ENCODE data around the gene UNC5CL. TPM values are rescaled to one million over a fixed set of nuclear protein-coding genes. Genes with fewer than 3 reads are reported as not detected.

UNC5CL gene
- total and polyA plus RNA-seq, 2 of the 8 experiments (the other 6 are each of a cell fraction or from before 2014, with no cell fraction given): 1.3 to 1.7 TPM

DNA sequence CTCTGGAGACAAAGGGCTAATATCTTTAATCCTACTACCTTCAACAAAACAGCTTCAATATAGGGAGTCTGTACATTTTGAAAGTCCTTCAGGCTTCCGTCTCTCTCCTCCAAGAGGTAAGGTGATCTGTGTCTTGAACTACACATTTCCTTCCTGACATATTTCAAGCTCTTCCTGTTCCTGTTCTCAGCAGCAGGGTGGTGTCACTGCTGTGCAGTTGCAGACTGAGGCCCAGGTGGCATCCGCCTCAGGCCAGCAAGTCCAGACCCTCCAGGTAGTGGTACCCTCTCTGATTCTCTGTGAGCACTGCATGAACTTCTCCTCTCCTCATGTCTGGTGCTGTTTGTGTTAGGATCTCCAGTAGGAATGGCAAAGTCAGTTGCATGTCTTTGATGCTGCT, 41.6 kb upstream of the UNC5CL start:
- WGBS, 2 experiments (ENCODE audit: extremely low coverage in 1 of 2, insufficient coverage in 1 of 2, insufficient read length in 1 of 2, insufficient replicate concordance in 2 of 2, low coverage in 1 of 2, low lambda C conversion rate in 2 of 2, missing lambda C conversion rate in 1 of 2): 78% methylated on average over 2 of the region's 2 CpGs; no CpG with 5 or more reads in 1 of the 2 experiments
- ChIA-PET POLR2A (ENCODE audit: partially characterized antibody) (no interaction called here), CTCF (ENCODE audit: partially characterized antibody) (no interaction called here)
- Histone ChIP-seq H2BK15ac (ENCODE audit: low read length) (no peak overlapping the region), H3K14ac (ENCODE audit: insufficient read length) (no peak overlapping the region), H3K36me3 (ENCODE audit: control insufficient read depth in 2 of 4, insufficient read depth in 4 of 4, low read length in 3 of 4) (peaks cover 14 to 62% (median 41%) of the 10 kb centered on the region in 4 experiments), H3K27me3 (replicated peaks in 1 of 4; ENCODE audit: control insufficient read depth in 3 of 4, extremely low read depth in 1 of 4, insufficient read depth in 3 of 4, low read length in 3 of 4) (no peaks in the 10 kb centered on the region), H4K91ac (replicated peaks; ENCODE audit: insufficient read length, low read length) (no peak overlapping the region), H2BK20ac (ENCODE audit: low read length) (no peak overlapping the region), H4K5ac (ENCODE audit: insufficient read length, low read depth, low read length) (no peak overlapping the region), H3K4me1 (replicated peaks in 1 of 4; ENCODE audit: control insufficient read depth in 3 of 4, insufficient read depth in 4 of 4, low read length in 3 of 4) (peaks cover 0 to 3% (median 0%) of the 10 kb centered on the region in 4 experiments; a peak in 1 of 7 replicates), H3K23me2 (ENCODE audit: low read depth, low read length) (no peaks in the 10 kb centered on the region), H2AFZ (ENCODE audit: low read length) (no peak overlapping the region), H3K9me3 (ENCODE audit: insufficient read depth in 2 of 2, low read depth in 1 of 2, low read length in 1 of 2) (no peaks in the 10 kb centered on the region), H3K56ac (replicated peaks; ENCODE audit: insufficient read length, low read depth, low read length) (no peak overlapping the region), H3K23ac (ENCODE audit: insufficient read length) (no peak overlapping the region), H2BK12ac (ENCODE audit: low read depth, low read length) (no peak overlapping the region), H2BK120ac (replicated peaks; ENCODE audit: low read depth, low read length) (no peak overlapping the region), H4K20me1 (replicated peaks in 1 of 2; ENCODE audit: control insufficient read depth in 1 of 2, insufficient read depth in 2 of 2, low read length in 2 of 2) (peaks cover 3 to 8% of the 10 kb centered on the region in 2 experiments), H3K27ac (ENCODE audit: low read depth, low read length) (no peak overlapping the region), H2BK5ac (ENCODE audit: low read depth, low read length) (no peak overlapping the region), H3K4me3 (ENCODE audit: extremely low read depth in 1 of 4, insufficient read depth in 2 of 4, low read depth in 3 of 4, low read length in 4 of 4) (no peak overlapping the region), H4K8ac (ENCODE audit: extremely low read depth, insufficient read depth, low read length) (no peak overlapping the region), H3K79me2 (ENCODE audit: control insufficient read depth in 1 of 2, insufficient read depth in 2 of 2, low read length in 2 of 2) (peaks cover 23 to 84% of the 10 kb centered on the region in 2 experiments; a peak in 3 of 4 replicates), H3K4me2 (ENCODE audit: insufficient read depth in 1 of 2, low read depth in 2 of 2, low read length in 2 of 2) (no peak overlapping the region), H3K4ac (replicated peaks; ENCODE audit: insufficient read length, low read depth, low read length) (no peak overlapping the region), H3K18ac (ENCODE audit: extremely low read depth, low read length) (no peak overlapping the region), H2AK5ac (ENCODE audit: low read depth, low read length) (no peak overlapping the region), H3K9ac (replicated peaks in 1 of 4; ENCODE audit: extremely low read depth in 1 of 4, low read depth in 3 of 4, low read length in 3 of 4) (no peak overlapping the region), H3K79me1 (ENCODE audit: low read depth, low read length) (no peaks in the 10 kb centered on the region; the same call in 1 of the 2 replicates)
- DNase-seq (ENCODE audit: low read depth in 1 of 2, low spot score in 2 of 2) (no peak), FAIRE-seq (no peak)
- TF ChIP-seq SIN3A (conservative IDR thresholded peaks at IDR 0.05 in 1 of 2, IDR thresholded peaks at IDR 0.05 in 1 of 2; ENCODE audit: low read depth in 1 of 2, low read length in 2 of 2) (no peak), TCF12 (IDR thresholded peaks at IDR 0.05; ENCODE audit: low read depth, low read length) (no peak), RXRA (IDR thresholded peaks at IDR 0.05; ENCODE audit: insufficient read depth, low read depth, low read length) (no peak), GTF2F1 (IDR thresholded peaks at IDR 0.05; ENCODE audit: borderline replicate concordance, low read depth, low read length) (no peak), SIX5 (IDR thresholded peaks at IDR 0.05; ENCODE audit: low read depth, low read length) (no peak), RNF2 (IDR thresholded peaks at IDR 0.05; ENCODE audit: borderline replicate concordance, low read depth, low read length, missing control alignments, poor library complexity, severe bottlenecking) (no peak), SAP30 (IDR thresholded peaks at IDR 0.05; ENCODE audit: insufficient read depth, insufficient replicate concordance, low read length) (no peak), SIRT6 (IDR thresholded peaks at IDR 0.05; ENCODE audit: low read length) (no peak), KDM1A (IDR thresholded peaks at IDR 0.05; ENCODE audit: borderline replicate concordance, low read length) (no peak), CBX8 (IDR thresholded peaks at IDR 0.05; ENCODE audit: borderline replicate concordance, low read depth, low read length) (no peak), POLR2A (IDR thresholded peaks at IDR 0.05; ENCODE audit: control extremely low read depth in 1 of 2, low read depth in 2 of 2, low read length in 2 of 2) (no peak), SP2 (IDR thresholded peaks at IDR 0.05; ENCODE audit: low read length) (no peak), CHD1 (IDR thresholded peaks at IDR 0.05; ENCODE audit: low read depth, low read length) (no peak), RBBP5 (IDR thresholded peaks at IDR 0.05; ENCODE audit: borderline replicate concordance, low read depth, low read length) (no peak), HDAC6 (IDR thresholded peaks at IDR 0.05; ENCODE audit: low read depth, low read length) (no peak)

Measured in H1 (cell line).